Measurements from ENCODE around the gene COLEC11.
A peak's percentile ranks its signal among the peaks of the same experiment; 100 is the strongest.

The COLEC11 gene

DNA sequence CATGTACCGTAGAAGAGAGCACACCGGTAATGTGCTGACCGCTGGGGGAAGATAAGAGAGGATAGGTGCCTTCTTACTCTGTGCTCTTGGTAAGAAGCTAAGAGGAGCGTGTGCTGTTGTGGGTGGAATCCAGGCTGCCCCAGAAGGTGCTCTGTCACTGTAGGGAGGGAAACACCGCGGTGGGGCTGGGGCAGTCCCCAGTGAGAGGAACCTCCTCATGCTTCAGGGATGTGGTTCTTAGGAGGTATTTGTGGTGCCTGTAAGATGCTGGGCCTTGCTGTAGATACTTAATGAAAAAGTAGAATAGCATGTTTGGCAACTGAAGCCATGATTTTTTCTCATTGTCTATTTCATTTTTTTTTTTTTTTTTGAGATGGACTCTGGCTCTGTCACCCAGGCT lies 1.1 kb downstream of the COLEC11 start:
- H3K9ac ChIP-seq (ENCODE audit: low read length in 5 of 5): no peak overlapping the region

GRCh38 chr2:3596901-3597417 lies 2.0 kb downstream of the COLEC11 start:
- Histone ChIP-seq H3K9ac (ENCODE audit: low read length in 5 of 5) (no peak overlapping the region), H3K27me3 (ENCODE audit: control insufficient read depth in 5 of 5, insufficient read depth in 4 of 5, low read length in 5 of 5) (peaks cover 0 to 4% (median 0%) of the 10 kb centered on the region in 5 donors), H3K36me3 (ENCODE audit: control insufficient read depth in 5 of 5, insufficient read depth in 5 of 5, low read length in 5 of 5) (no peaks in the 10 kb centered on the region), H3K9me3 (ENCODE audit: control insufficient read depth in 5 of 5, low read length in 5 of 5) (no peaks in the 10 kb centered on the region), H3K4me1 (ENCODE audit: control insufficient read depth in 5 of 5, insufficient read depth in 5 of 5, low read length in 5 of 5) (peaks cover 2 to 17% (median 8%) of the 10 kb centered on the region in 5 donors), H3K4me3 (ENCODE audit: low read depth in 1 of 5, low read length in 5 of 5) (no peak overlapping the region), H3K27ac (ENCODE audit: low read depth, low read length) (no peak overlapping the region)

More for the DNA sequence above, 1.1 kb downstream of the COLEC11 start:
- peaks cover 2 to 17% (median 8%) of the 10 kb centered on the region in 5 donors for H3K4me1 ChIP-seq (ENCODE audit: control insufficient read depth in 5 of 5, insufficient read depth in 5 of 5, low read length in 5 of 5)
- H3K4me3 ChIP-seq (ENCODE audit: low read depth in 1 of 5, low read length in 5 of 5): peak overlapping the region in 1 of 5 donors; percentile 42
- no peaks in the 10 kb centered on the region for H3K9me3 ChIP-seq (ENCODE audit: control insufficient read depth in 5 of 5, low read length in 5 of 5)
- H3K27me3 ChIP-seq (ENCODE audit: control insufficient read depth in 5 of 5, insufficient read depth in 4 of 5, low read length in 5 of 5): peaks cover 0 to 4% (median 0%) of the 10 kb centered on the region in 5 donors
- no peak overlapping the region for H3K27ac ChIP-seq (ENCODE audit: low read depth, low read length)
- no peaks in the 10 kb centered on the region for H3K36me3 ChIP-seq (ENCODE audit: control insufficient read depth in 5 of 5, insufficient read depth in 5 of 5, low read length in 5 of 5)

DNA sequence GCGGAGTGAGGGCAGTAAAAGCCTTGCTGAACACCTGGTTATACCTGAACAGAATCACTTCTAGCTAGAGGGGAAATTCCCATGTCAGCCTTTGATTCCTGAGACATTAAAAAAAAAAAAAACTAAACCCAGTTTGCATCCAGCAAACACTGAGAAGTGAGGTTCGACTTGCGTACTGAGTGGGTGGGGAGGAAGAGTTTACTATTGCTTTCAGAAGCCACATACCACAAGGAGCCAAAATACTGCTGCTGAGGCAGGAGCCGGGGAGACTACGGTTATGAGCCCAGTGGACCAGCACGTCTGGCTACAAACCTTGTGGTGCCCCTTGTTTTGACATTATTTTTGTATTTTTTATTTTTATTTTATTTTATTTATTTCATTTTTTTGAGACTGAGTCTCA lies 2.7 kb downstream of the COLEC11 start:
- Histone ChIP-seq H3K9me3 (ENCODE audit: control insufficient read depth in 5 of 5, low read length in 5 of 5) (no peaks in the 10 kb centered on the region), H3K4me1 (ENCODE audit: control insufficient read depth in 5 of 5, insufficient read depth in 5 of 5, low read length in 5 of 5) (peaks cover 2 to 17% (median 8%) of the 10 kb centered on the region in 5 donors), H3K27ac (ENCODE audit: low read depth, low read length) (no peak overlapping the region), H3K9ac (ENCODE audit: low read length in 5 of 5) (no peak overlapping the region), H3K27me3 (ENCODE audit: control insufficient read depth in 5 of 5, insufficient read depth in 4 of 5, low read length in 5 of 5) (peaks cover 0 to 4% (median 0%) of the 10 kb centered on the region in 5 donors), H3K4me3 (ENCODE audit: low read depth in 1 of 5, low read length in 5 of 5) (no peak overlapping the region), H3K36me3 (ENCODE audit: control insufficient read depth in 5 of 5, insufficient read depth in 5 of 5, low read length in 5 of 5) (no peaks in the 10 kb centered on the region)

DNA sequence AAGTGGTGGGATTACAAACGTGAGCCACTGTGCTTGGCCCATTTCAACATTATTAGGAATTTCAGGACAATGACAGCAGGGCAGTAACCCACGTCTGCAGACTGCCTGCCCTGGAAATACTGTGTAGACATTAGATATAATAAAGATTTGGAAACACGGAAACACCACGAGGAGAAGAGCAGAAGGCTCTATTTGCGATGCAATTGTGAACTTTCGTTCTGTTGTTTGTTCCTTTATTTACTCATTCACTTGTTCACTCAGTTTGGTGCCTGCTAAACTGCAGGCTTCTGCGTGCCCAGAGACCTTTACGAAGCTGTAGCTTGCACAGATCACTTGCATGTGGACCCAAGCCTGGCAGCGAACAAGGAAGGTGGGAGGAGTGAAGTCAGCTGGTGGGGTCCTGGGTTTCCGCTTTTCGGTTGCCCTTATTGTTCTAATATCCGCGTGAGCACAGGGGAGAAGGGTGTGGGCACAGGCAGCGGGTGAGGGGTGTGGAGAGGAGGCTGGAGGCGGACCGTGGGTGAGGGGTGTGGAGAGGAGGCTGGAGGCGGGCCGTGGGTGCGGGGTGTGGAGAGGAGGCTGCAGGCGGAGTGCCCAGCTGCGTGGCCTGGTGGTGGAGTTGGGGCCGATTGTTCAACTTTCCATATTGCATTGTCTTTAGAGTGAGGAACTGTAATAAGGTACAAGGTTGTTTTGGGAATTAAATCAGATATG lies 3.4 kb downstream of the COLEC11 start:
- H3K27ac ChIP-seq (ENCODE audit: low read depth, low read length): no peak overlapping the region
- peaks cover 0 to 4% (median 0%) of the 10 kb centered on the region in 5 donors for H3K27me3 ChIP-seq (ENCODE audit: control insufficient read depth in 5 of 5, insufficient read depth in 4 of 5, low read length in 5 of 5)
- no peaks in the 10 kb centered on the region for H3K36me3 ChIP-seq (ENCODE audit: control insufficient read depth in 5 of 5, insufficient read depth in 5 of 5, low read length in 5 of 5)
- no peaks in the 10 kb centered on the region for H3K9me3 ChIP-seq (ENCODE audit: control insufficient read depth in 5 of 5, low read length in 5 of 5)
- H3K4me1 ChIP-seq (ENCODE audit: control insufficient read depth in 5 of 5, insufficient read depth in 5 of 5, low read length in 5 of 5): peaks cover 2 to 17% (median 8%) of the 10 kb centered on the region in 5 donors
- H3K9ac ChIP-seq (ENCODE audit: low read length in 5 of 5): no peak overlapping the region
- H3K4me3 ChIP-seq (ENCODE audit: low read depth in 1 of 5, low read length in 5 of 5): no peak overlapping the region

DNA sequence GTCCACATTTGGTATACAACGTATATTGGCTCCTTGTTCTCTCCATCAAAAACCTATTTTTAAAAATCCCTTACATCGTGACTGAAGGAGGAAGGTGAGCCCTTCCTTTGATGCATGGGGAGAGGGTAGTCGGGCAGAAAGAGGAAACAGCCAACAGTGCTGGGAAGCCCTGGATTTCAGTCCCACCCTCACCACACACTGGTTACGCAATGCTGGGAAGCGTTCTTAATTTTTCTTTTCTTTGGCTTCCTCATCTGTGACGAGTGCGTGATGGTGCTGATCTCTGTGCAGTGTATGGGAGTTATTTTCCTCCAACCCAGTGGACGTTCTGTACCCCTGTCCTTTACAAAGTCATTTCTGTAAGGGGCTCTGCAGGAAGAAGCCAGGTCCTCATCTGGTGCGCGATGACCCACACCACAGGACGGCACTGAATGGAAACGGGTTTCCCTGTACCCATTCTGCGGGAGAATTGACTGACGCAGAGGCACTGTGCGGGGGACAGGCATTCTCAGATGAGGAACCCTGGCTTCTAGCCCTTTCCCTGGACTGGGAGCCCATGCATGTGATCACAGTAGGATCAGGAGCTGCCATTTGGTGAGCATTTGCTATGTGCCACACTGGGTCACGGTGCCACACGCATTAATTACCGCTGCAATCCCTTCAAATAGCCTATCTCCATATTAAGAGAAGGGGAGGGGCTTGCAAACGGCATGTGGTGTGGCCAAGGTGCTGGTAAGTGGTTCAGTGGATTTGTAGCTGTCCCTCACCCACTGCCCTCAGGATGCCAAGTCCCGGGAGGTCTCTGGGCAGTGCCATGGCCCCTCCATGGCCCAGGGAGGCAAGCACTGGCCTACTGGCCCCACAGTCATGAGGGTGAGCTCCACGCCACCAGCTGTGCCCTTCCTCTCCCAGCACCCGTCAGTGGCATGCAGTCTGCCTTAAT lies 4.3 kb downstream of the COLEC11 start:
- peaks cover 2 to 17% (median 8%) of the 10 kb centered on the region in 5 donors for H3K4me1 ChIP-seq (ENCODE audit: control insufficient read depth in 5 of 5, insufficient read depth in 5 of 5, low read length in 5 of 5)
- peaks cover 0 to 4% (median 0%) of the 10 kb centered on the region in 5 donors for H3K27me3 ChIP-seq (ENCODE audit: control insufficient read depth in 5 of 5, insufficient read depth in 4 of 5, low read length in 5 of 5)
- H3K36me3 ChIP-seq (ENCODE audit: control insufficient read depth in 5 of 5, insufficient read depth in 5 of 5, low read length in 5 of 5): no peaks in the 10 kb centered on the region
- H3K9ac ChIP-seq (ENCODE audit: low read length in 5 of 5): no peak overlapping the region
- H3K27ac ChIP-seq (ENCODE audit: low read depth, low read length): no peak overlapping the region
- no peak overlapping the region for H3K4me3 ChIP-seq (ENCODE audit: low read depth in 1 of 5, low read length in 5 of 5)
- no peaks in the 10 kb centered on the region for H3K9me3 ChIP-seq (ENCODE audit: control insufficient read depth in 5 of 5, low read length in 5 of 5)

DNA sequence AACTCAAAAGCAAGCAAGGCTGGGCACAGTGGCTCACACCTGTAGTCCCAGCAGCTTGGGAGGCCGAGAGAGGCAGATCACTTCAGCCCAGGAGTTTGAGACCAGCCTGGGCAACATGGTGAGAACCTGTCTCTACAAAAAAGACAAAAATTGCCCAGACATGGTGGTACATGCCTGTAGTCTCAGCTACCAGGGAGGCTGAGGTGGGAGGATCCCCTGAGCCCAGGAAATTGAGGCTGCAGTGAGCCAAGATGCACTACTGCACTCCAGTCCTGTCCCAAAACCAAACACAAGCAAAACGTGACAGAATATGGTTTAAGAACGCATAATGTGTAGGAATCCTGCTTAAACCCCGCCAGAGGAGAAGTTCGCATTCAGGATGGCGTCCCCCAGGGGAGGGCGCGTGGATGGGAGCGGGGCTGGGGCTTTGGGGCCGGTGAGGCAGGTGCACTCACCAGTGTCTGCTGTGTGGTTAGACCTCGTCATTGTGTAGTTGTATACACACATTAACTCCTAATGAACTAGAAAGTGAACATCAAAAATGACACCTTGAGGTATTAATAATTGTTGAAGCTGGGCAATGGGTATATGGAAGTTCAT lies 5.4 kb downstream of the COLEC11 start:
- no peak overlapping the region for H3K9ac ChIP-seq (ENCODE audit: low read length in 5 of 5)
- peaks cover 0 to 13% (median 5%) of the 10 kb centered on the region in 5 donors for H3K4me1 ChIP-seq (ENCODE audit: control insufficient read depth in 5 of 5, insufficient read depth in 5 of 5, low read length in 5 of 5)
- peaks cover 0 to 4% (median 0%) of the 10 kb centered on the region in 5 donors for H3K27me3 ChIP-seq (ENCODE audit: control insufficient read depth in 5 of 5, insufficient read depth in 4 of 5, low read length in 5 of 5)
- H3K9me3 ChIP-seq (ENCODE audit: control insufficient read depth in 5 of 5, low read length in 5 of 5): no peaks in the 10 kb centered on the region
- H3K36me3 ChIP-seq (ENCODE audit: control insufficient read depth in 5 of 5, insufficient read depth in 5 of 5, low read length in 5 of 5): no peaks in the 10 kb centered on the region
- no peak overlapping the region for H3K27ac ChIP-seq (ENCODE audit: low read depth, low read length)
- no peak overlapping the region for H3K4me3 ChIP-seq (ENCODE audit: low read depth in 1 of 5, low read length in 5 of 5)

GRCh38 chr2:3601561-3602271 lies 6.8 kb downstream of the COLEC11 start:
- H3K9me3 ChIP-seq (ENCODE audit: control insufficient read depth in 5 of 5, low read length in 5 of 5): no peaks in the 10 kb centered on the region
- H3K4me1 ChIP-seq (ENCODE audit: control insufficient read depth in 5 of 5, insufficient read depth in 5 of 5, low read length in 5 of 5): peaks cover 0 to 23% (median 8%) of the 10 kb centered on the region in 5 donors

GRCh38 chr2:3602553-3603339 lies 7.8 kb downstream of the COLEC11 start:
- H3K27ac ChIP-seq (ENCODE audit: low read depth, low read length): no peak overlapping the region
- no peaks in the 10 kb centered on the region for H3K36me3 ChIP-seq (ENCODE audit: control insufficient read depth in 5 of 5, insufficient read depth in 5 of 5, low read length in 5 of 5)
- peaks cover 0 to 2% (median 0%) of the 10 kb centered on the region in 5 donors for H3K27me3 ChIP-seq (ENCODE audit: control insufficient read depth in 5 of 5, insufficient read depth in 4 of 5, low read length in 5 of 5)
- H3K9me3 ChIP-seq (ENCODE audit: control insufficient read depth in 5 of 5, low read length in 5 of 5): no peaks in the 10 kb centered on the region
- H3K4me1 ChIP-seq (ENCODE audit: control insufficient read depth in 5 of 5, insufficient read depth in 5 of 5, low read length in 5 of 5): peaks cover 0 to 23% (median 8%) of the 10 kb centered on the region in 5 donors
- no peak overlapping the region for H3K9ac ChIP-seq (ENCODE audit: low read length in 5 of 5)
- no peak overlapping the region for H3K4me3 ChIP-seq (ENCODE audit: low read depth in 1 of 5, low read length in 5 of 5)

More at GRCh38 chr2:3601561-3602271, 6.8 kb downstream of the COLEC11 start:
- Histone ChIP-seq H3K27me3 (ENCODE audit: control insufficient read depth in 5 of 5, insufficient read depth in 4 of 5, low read length in 5 of 5) (peaks cover 0 to 4% (median 0%) of the 10 kb centered on the region in 5 donors), H3K9ac (ENCODE audit: low read length in 5 of 5) (no peak overlapping the region), H3K27ac (ENCODE audit: low read depth, low read length) (no peak overlapping the region), H3K4me3 (ENCODE audit: low read depth in 1 of 5, low read length in 5 of 5) (no peak overlapping the region), H3K36me3 (ENCODE audit: control insufficient read depth in 5 of 5, insufficient read depth in 5 of 5, low read length in 5 of 5) (no peaks in the 10 kb centered on the region)

All from subcutaneous abdominal adipose tissue (tissue), 5 donors.